ENCODE measurements around the gene SLC27A5. TPM values are rescaled to one million over a fixed set of nuclear protein-coding genes. Genes with fewer than 3 reads are reported as not detected.
"Not testable (repeated sequence)": the region's sequence is repeated elsewhere in the genome, so short reads cannot be mapped to it uniquely, and the experiment has no call there.

Gene SLC27A5
- total and polyA plus RNA-seq, 8 donors, result 0.87 to 18.4 (median 3.3) TPM; not detected in 1

DNA sequence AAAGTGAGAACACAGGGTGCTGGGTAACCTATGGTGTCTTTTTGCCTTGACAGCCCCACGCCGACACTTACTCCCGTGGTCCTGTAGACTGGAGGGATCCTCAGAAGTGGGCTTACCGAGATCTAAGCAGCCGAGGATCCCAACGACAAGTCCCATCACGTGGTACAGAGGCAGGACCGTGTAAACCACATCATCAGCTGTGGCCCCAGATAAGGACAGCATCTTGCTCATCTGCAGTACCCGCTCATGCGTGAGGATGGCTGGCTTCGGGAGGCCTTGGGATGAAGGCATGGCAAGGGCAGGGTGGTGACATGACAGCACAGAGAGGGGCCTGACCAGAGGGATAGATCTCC, 2.1 kb downstream of the SLC27A5 start:
- TF ChIP-seq, protein P1, sequence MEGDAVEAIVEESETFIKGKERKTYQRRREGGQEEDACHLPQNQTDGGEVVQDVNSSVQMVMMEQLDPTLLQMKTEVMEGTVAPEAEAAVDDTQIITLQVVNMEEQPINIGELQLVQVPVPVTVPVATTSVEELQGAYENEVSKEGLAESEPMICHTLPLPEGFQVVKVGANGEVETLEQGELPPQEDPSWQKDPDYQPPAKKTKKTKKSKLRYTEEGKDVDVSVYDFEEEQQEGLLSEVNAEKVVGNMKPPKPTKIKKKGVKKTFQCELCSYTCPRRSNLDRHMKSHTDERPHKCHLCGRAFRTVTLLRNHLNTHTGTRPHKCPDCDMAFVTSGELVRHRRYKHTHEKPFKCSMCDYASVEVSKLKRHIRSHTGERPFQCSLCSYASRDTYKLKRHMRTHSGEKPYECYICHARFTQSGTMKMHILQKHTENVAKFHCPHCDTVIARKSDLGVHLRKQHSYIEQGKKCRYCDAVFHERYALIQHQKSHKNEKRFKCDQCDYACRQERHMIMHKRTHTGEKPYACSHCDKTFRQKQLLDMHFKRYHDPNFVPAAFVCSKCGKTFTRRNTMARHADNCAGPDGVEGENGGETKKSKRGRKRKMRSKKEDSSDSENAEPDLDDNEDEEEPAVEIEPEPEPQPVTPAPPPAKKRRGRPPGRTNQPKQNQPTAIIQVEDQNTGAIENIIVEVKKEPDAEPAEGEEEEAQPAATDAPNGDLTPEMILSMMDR (IDR thresholded peaks at IDR 0.05), result no peak
- no peak for TF ChIP-seq EP300 (IDR thresholded peaks at IDR 0.05)
- no peak for TF ChIP-seq POLR2A (IDR thresholded peaks at IDR 0.05)
- TF ChIP-seq POLR2AphosphoS5 (IDR thresholded peaks at IDR 0.05), result no peak
- Histone ChIP-seq H3K27ac (no peak overlapping the region), H3K27me3 (no peaks in the 10 kb centered on the region), H3K4me3 (no peak overlapping the region), H3K4me1 (peaks cover 13 to 27% (median 14%) of the 10 kb centered on the region in 4 donors), H3K36me3 (peaks cover 0 to 4% (median 0%) of the 10 kb centered on the region in 4 donors), H3K9me3 (peaks cover 0 to 13% (median 1%) of the 10 kb centered on the region in 4 donors)
- 82 to 88% (median 84%) methylated on average over 11 of the region's 11 CpGs for WGBS, 5 donors
- intact Hi-C loops (cut with DNase I; ENCODE audit: low total_unique reads), result no loop called here
- no peak for DNase-seq

DNA sequence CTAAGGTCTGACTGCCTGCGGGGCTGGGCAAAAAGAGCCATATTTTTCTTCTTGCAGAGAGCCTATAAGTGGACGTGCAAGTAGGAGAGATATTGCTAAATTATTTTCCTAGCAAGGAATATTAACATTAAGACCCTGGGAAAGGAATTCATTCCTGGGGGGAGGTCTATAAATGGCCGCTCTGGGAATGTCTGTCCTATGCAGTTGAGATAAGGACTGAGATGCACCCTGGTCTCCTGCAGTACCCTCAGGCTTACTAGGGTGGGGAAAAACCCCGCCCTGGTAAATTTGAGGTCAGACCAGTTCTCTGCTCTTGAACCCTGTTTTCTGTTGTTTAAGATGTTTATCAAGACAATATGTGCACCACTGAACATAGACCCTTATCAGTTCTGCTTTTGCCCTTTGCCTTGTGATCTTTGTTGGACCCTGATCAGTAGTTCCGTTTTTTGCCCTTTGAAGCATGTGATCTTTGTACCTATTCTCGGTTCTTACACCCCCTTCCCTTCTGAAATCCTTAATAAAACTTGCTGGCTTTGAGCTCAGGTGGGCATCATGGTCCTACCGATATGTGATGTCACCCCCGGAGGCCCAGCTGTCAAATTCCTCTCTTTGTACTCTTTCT, 4.1 kb downstream of the SLC27A5 start:
- peaks cover 0 to 11% (median 0%) of the 10 kb centered on the region in 4 donors for H3K4me1 ChIP-seq
- H3K36me3 ChIP-seq; intact Hi-C loops (cut with DNase I; ENCODE audit: low total_unique reads); H3K27ac ChIP-seq; DNase-seq; H3K4me3 ChIP-seq; H3K27me3 ChIP-seq: not testable (repeated sequence)
- peaks cover 0 to 13% (median 1%) of the 10 kb centered on the region in 4 donors for H3K9me3 ChIP-seq
- 61 to 87% (median 76%) methylated on average over 7 to 8 of the region's 8 CpGs for WGBS, 5 donors

DNA sequence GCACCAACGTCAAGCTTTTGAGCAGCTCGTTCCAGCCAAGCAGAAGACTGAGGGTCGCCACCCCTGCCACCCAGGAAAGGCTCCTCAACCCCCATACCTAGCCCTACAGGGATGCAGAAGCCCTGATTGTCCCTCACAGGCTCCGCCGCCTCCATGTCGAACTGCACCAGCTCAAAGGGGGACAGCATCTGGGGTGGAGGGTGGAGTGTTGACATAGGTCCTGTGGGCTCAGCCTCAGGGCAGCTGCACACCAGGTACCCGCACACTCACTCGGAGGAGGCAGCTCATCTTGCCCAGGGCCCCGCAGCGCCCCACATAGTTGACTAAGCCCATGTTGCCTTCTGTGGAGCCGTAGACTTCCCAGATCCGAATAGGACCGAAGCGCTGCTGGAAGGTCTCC, 11.6 kb downstream of the SLC27A5 start:
- Histone ChIP-seq H3K27me3 (no peaks in the 10 kb centered on the region), H3K9me3 (no peaks in the 10 kb centered on the region), H3K27ac (no peak overlapping the region), H3K4me3 (peak overlapping the region in 2 of 4 donors; percentile 47 to 61), H3K4me1 (peaks cover 8 to 29% (median 25%) of the 10 kb centered on the region in 4 donors), H3K36me3 (no peaks in the 10 kb centered on the region)
- intact Hi-C loops (cut with DNase I; ENCODE audit: low total_unique reads), result no loop called here
- DNase-seq, result peak in 1 of 2 donors; percentile 11
- TF ChIP-seq, protein P1 (IDR thresholded peaks at IDR 0.05), result no peak
- TF ChIP-seq EP300 (IDR thresholded peaks at IDR 0.05) (no peak), POLR2AphosphoS5 (IDR thresholded peaks at IDR 0.05) (no peak), POLR2A (IDR thresholded peaks at IDR 0.05) (no peak)
- 87 to 95% (median 92%) methylated on average over 8 to 14 of the region's 14 CpGs for WGBS, 5 donors

DNA sequence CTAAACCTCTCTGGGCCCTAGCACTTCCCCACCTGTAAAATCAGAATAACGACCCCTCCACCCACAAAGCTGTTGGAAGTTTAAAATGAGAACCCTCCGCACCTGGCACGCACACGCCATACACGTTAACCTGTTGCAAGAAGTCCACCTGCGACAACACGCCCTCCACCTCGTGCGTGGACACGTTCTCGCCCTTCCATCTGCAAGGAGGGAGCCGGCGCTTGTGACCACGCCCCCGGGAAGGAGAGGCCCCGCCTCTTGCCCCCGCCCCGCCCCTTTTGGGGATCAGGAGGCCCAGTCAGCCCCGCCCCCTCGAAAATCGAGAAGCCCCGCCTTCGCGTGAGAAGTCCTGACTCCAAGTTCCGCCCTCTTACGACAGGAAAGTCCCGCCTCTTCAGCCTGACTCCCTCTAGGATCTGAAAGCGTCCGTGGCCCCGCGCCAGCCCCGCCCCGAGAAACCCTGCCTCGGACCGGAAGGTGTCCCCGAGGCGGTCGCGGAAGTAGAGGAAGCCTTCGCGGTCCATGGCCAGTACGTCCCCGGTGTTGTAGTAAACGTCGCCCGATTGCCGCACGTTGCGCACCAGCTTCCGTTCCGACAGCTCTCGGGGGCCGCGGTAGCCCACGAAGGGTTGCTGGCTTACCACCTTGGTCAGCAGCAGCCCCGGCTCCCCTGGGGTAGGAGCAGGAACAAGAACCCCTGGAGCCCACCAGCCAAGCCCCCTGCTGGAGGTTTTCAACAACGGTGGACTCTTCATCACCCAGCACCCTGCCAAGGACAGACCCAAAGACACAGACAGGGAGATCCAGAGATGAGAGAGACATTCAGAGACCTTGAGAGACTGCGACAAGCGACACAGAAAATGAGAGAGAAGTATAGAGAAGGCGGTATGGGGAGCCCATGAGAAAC, 12.5 kb downstream of the SLC27A5 start:
- Histone ChIP-seq H3K9me3 (no peaks in the 10 kb centered on the region), H3K27ac (peak overlapping the region; percentile 39 to 92 (median 85)), H3K27me3 (no peaks in the 10 kb centered on the region), H3K4me3 (peak overlapping the region; percentile 47 to 61 (median 56)), H3K36me3 (no peaks in the 10 kb centered on the region), H3K4me1 (peaks cover 8 to 29% (median 25%) of the 10 kb centered on the region in 4 donors)
- DNase-seq, result peak; percentile 99
- intact Hi-C loops (cut with DNase I; ENCODE audit: low total_unique reads), result no loop called here
- TF ChIP-seq POLR2AphosphoS5 (IDR thresholded peaks at IDR 0.05) (peak; percentile 83 to 95 (median 89)), EP300 (IDR thresholded peaks at IDR 0.05) (no peak), POLR2A (IDR thresholded peaks at IDR 0.05) (no peak)
- TF ChIP-seq, protein P1 (IDR thresholded peaks at IDR 0.05), result peak in 2 of 7 experiments; percentile 26 to 27
- 1 to 2% (median 2%) methylated on average over 50 to 60 of the region's 60 CpGs for WGBS, 5 donors
